ENCODE results near the gene KIT. TPM values are rescaled to one million over a fixed set of nuclear protein-coding genes. Genes with fewer than 3 reads are reported as not detected.

Gene KIT
- total RNA-seq, 1 donor from 2014 or later, result 1.2 TPM

DNA sequence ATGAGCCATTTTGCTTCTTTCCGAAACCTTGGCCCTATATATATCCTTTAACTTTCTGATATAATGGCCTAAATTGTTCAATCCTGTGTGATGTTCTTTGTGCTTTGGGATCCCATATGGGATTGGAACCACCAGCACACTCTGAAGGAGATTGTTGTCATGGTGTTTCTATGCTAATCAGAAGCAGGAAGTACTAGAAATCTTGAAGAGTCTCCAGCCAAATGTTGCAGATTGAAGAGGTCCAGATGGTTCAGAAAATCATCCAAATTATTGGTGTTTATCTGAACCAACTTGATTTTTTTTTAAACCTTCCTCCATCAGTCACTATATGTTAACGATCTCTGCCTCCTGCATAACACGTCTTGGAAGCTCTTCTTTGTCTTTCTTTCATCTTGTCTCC lies 72.8 kb downstream of the KIT start:
- intact Hi-C loops (cut with micrococcal nuclease), result no loop called here
- no peak overlapping the region for H3K27ac ChIP-seq (replicated peaks)
- DNase-seq, result no peak
- no peaks in the 10 kb centered on the region for H3K9me3 ChIP-seq (replicated peaks)
- TF ChIP-seq, protein P1, sequence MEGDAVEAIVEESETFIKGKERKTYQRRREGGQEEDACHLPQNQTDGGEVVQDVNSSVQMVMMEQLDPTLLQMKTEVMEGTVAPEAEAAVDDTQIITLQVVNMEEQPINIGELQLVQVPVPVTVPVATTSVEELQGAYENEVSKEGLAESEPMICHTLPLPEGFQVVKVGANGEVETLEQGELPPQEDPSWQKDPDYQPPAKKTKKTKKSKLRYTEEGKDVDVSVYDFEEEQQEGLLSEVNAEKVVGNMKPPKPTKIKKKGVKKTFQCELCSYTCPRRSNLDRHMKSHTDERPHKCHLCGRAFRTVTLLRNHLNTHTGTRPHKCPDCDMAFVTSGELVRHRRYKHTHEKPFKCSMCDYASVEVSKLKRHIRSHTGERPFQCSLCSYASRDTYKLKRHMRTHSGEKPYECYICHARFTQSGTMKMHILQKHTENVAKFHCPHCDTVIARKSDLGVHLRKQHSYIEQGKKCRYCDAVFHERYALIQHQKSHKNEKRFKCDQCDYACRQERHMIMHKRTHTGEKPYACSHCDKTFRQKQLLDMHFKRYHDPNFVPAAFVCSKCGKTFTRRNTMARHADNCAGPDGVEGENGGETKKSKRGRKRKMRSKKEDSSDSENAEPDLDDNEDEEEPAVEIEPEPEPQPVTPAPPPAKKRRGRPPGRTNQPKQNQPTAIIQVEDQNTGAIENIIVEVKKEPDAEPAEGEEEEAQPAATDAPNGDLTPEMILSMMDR (IDR thresholded peaks at IDR 0.05; ENCODE audit: borderline replicate concordance), result no peak
- no peaks in the 10 kb centered on the region for H3K36me3 ChIP-seq
- no peak overlapping the region for H3K4me3 ChIP-seq
- H3K4me1 ChIP-seq, result no peaks in the 10 kb centered on the region
- no peaks in the 10 kb centered on the region for H3K27me3 ChIP-seq (ENCODE audit: low read depth)

DNA sequence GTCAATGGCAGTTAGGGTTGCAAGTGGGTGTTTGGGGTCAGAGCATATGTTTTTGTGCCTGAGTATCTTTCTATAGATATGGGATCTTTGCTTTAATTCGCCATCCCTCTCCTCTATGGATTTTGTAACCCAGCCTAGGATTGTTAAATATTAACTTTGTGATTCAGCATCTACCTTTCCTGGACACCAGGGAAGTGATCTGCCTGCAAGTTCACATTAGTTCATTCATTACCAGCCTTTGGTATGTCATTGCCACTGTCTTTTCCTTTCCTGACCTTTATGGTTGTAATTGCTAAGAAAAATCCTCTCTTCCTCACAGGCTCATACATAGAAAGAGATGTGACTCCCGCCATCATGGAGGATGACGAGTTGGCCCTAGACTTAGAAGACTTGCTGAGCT lies 73.8 kb downstream of the KIT start:
- H3K36me3 ChIP-seq, result no peaks in the 10 kb centered on the region
- intact Hi-C loops (cut with micrococcal nuclease), result no loop called here
- no peak overlapping the region for H3K27ac ChIP-seq (replicated peaks)
- DNase-seq, result no peak
- H3K9me3 ChIP-seq (replicated peaks), result no peaks in the 10 kb centered on the region
- TF ChIP-seq, protein P1 (IDR thresholded peaks at IDR 0.05; ENCODE audit: borderline replicate concordance), result no peak
- no peaks in the 10 kb centered on the region for H3K27me3 ChIP-seq (ENCODE audit: low read depth)
- no peaks in the 10 kb centered on the region for H3K4me1 ChIP-seq
- no peak overlapping the region for H3K4me3 ChIP-seq

DNA sequence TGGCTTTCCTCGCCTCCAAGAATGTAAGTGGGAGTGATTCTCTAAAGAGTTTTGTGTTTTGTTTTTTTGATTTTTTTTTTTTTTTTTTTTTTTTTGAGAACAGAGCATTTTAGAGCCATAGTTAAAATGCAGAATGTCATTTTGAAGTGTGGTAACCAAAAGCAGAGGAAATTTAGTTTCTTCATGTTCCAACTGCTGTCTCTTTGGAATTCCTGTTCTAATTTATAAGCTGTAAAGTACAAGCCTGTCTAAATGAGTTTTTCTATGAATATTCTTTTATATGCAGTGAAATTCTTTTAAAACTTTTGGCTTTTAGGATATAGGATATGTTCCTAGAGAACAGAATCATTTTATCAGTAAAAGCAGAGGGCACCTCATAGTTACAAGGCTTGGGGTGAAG lies 74.2 kb downstream of the KIT start:
- Histone ChIP-seq H3K27ac (replicated peaks) (no peak overlapping the region), H3K36me3 (no peaks in the 10 kb centered on the region), H3K4me1 (no peaks in the 10 kb centered on the region), H3K27me3 (ENCODE audit: low read depth) (no peaks in the 10 kb centered on the region), H3K4me3 (no peak overlapping the region), H3K9me3 (replicated peaks) (no peaks in the 10 kb centered on the region)
- no peak for DNase-seq
- TF ChIP-seq, protein P1 (IDR thresholded peaks at IDR 0.05; ENCODE audit: borderline replicate concordance), result no peak
- intact Hi-C loops (cut with micrococcal nuclease), result no loop called here

DNA sequence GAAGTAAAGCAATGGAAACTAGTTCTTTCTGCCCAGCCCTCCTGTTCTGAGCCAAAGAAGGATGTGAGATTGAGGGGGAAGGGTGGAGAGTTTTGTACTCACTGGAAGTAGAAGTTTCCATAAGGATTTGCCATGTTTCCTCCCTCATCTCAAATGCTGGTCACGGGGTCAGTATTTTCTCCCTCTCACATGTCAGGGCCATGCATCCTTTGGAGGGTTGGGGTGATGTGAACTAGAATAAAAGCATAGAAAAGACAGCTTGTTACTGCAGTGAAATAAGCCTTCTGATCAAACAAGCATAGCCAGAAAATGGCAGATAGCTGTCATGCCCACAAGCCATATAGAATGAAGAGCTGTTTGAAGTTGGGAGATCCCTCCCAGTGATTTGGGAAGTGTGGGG lies 79.7 kb downstream of the KIT start:
- H3K4me1 ChIP-seq, result no peaks in the 10 kb centered on the region
- TF ChIP-seq, protein P1 (IDR thresholded peaks at IDR 0.05; ENCODE audit: borderline replicate concordance), result no peak
- H3K27ac ChIP-seq (replicated peaks), result no peak overlapping the region
- H3K4me3 ChIP-seq, result no peak overlapping the region
- intact Hi-C loops (cut with micrococcal nuclease), result no loop called here
- H3K9me3 ChIP-seq (replicated peaks), result no peaks in the 10 kb centered on the region
- H3K27me3 ChIP-seq (ENCODE audit: low read depth), result no peaks in the 10 kb centered on the region
- no peak for DNase-seq
- no peaks in the 10 kb centered on the region for H3K36me3 ChIP-seq

DNA sequence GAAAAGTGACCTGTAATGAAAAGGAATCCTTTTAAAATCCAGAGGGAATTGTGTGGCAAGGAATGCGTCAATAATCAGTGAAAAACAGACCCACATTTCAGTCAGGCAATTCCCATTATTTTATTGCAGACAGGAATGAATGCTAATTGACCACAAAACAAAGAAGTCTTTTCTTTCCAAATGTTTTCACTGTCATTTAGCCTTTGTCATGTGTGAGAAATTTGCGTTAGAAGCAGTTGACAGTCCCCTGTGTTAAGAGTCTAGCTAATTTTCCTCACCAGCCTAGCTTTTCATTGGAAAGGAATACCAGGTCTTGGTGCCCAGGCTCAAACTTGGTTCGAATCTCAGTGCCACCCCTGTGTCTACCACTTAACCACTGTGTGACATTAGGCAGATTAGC lies 83.4 kb downstream of the KIT start:
- H3K27me3 ChIP-seq (ENCODE audit: low read depth), result no peaks in the 10 kb centered on the region
- no peak overlapping the region for H3K4me3 ChIP-seq
- H3K4me1 ChIP-seq, result no peaks in the 10 kb centered on the region
- H3K36me3 ChIP-seq, result no peaks in the 10 kb centered on the region
- TF ChIP-seq, protein P1 (IDR thresholded peaks at IDR 0.05; ENCODE audit: borderline replicate concordance), result no peak
- H3K27ac ChIP-seq (replicated peaks), result no peak overlapping the region
- intact Hi-C loops (cut with micrococcal nuclease), result no loop called here
- H3K9me3 ChIP-seq (replicated peaks), result peaks cover 24% of the 10 kb centered on the region
- no peak for DNase-seq
